Ovary (tissue), 9 donors: ENCODE measurements around the gene GMPR2. TPM values are rescaled to one million over a fixed set of nuclear protein-coding genes. Genes with fewer than 3 reads are reported as not detected.
A peak's percentile ranks its signal among the peaks of the same experiment; 100 is the strongest.

Source experiments
- DNase-seq, 5 donors: peaks; one replicate each; pipeline ENCODE4 v3.0.0-alpha.2; 2019 to 2020
- H3K27ac ChIP-seq, 2 donors: fragments of 200-600 bp; one replicate each; pipeline versions ENCODE4 v1.5.1 to v1.8.0; 2019 to 2022
- H3K27me3 ChIP-seq: fragments of 200-600 bp; one replicate; pipeline ENCODE4 v1.8.0; 2022
- H3K36me3 ChIP-seq: fragments of 200-600 bp; sonication (generic); one replicate; pipeline ENCODE4 v1.5.1; 2019
- H3K4me1 ChIP-seq: one replicate; pipeline ENCODE4 v1.8.1; 2013; ENCODE audit warnings: mild to moderate bottlenecking, moderate library complexity; ENCODE audit not compliant: insufficient read depth
- H3K4me3 ChIP-seq: fragments of 200-600 bp; sonication (generic); one replicate; pipeline ENCODE4 v1.5.1; 2017
- H3K9me3 ChIP-seq, 2 donors: fragments of 200-600 bp in 1 of 2; sonication (generic) in 1 of 2; one replicate each; pipeline versions ENCODE4 v1.5.1 to v1.8.1; 2013 to 2019; ENCODE audit warnings: mild to moderate bottlenecking in 1 of 2, moderate library complexity in 1 of 2
- CTCF ChIP-seq, 3 donors: fragments of 450-650 bp in 2 of 3; fragments of 200-600 bp in 1 of 3; IDR thresholded peaks; one replicate each; pipeline versions ENCODE4 v1.5.1 to v1.8.0; 2016 to 2022; ENCODE audit warnings: antibody characterized with exemption in 3 of 3, mild to moderate bottlenecking in 1 of 3
- EP300 ChIP-seq: sonication (generic); formaldehyde crosslinking; IDR thresholded peaks from one replicate; pipeline ENCODE4 v1.6.1; 2017; ENCODE audit warnings: antibody characterized with exemption
- POLR2A ChIP-seq: fragments of 450-650 bp; IDR thresholded peaks from one replicate; pipeline ENCODE4 v1.6.1; 2017; ENCODE audit warnings: antibody characterized with exemption, mild to moderate bottlenecking, moderate library complexity
- WGBS, 3 donors: extraction: QIAGEN DNeasy Blood & Tissue Kit in 1 of 3; methylation state at CpG; one replicate each; pipeline versions ENCODE4 v1.1.5 to v1.1.7; 2013 to 2017; 5-methylcytosine and 5-hydroxymethylcytosine counted together
- intact Hi-C, 4 donors: fragments of 100-400 bp; cut with DNase I; formaldehyde crosslinking; loops; one replicate each; pipeline versions ENCODE4 v1.11.0 to v1.15.1; 2022 to 2023
- polyA plus RNA-seq, 2 donors: library from polyadenylated mRNA; stranded (reverse); fragments of 200-250 nt in 1 of 2; fragments of 350-450 nt in 1 of 2; fragmentation: Illumina TruSeq in 1 of 2; extraction: RNeasy Lipid Tissue Mini Kit (QIAGEN cat#74804) in 1 of 2; gene quantifications; one replicate each; pipeline ENCODE4 v1.2.3, GENCODE V29; 2013 to 2014
- total RNA-seq, 7 donors: library from RNA; depleted of rRNA in 2 of 7; stranded (reverse); fragments of >200 nt in 2 of 7; fragmentation: NEBNext Ultra II Directional in 3 of 7; extraction: Animal tissue kit (Norgen Biotek cat#: 25700) in 3 of 7; gene quantifications; one replicate each; pipeline versions ENCODE4 v1.1.0 to v1.2.4, GENCODE V29; 2016 to 2023
- donor health status: DM: no; HTN: no; CAD: no; lungs with moderate emphysema.
- donor health status: DM: no; HTN: no; CAD: no.
- donor health status: Bipolar disorder and iron deficiency.
- donor health status: DM: yes; HTN: yes; CAD: no.
- donor health status: DM: no; HTN: no; CAD: no.
- donor health status: DM: yes; HTN: yes; CAD: no.

Gene GMPR2
- total and polyA plus RNA-seq, 9 donors: 46.2 to 85.7 (median 59.4) TPM

GRCh38 chr14:24194186-24194872, 38.4 kb upstream of the GMPR2 start:
- H3K4me1 ChIP-seq: peaks cover 4% of the 10 kb centered on the region
- no peak for DNase-seq
- peak overlapping the region; percentile 97 for H3K4me3 ChIP-seq
- intact Hi-C loops: no loop called here
- TF ChIP-seq EP300 (no peak), CTCF (IDR thresholded peaks at IDR 0.05) (no peak), POLR2A (no peak)
- peak overlapping the region in 1 of 2 donors; percentile 99 for H3K27ac ChIP-seq
- H3K9me3 ChIP-seq: no peaks in the 10 kb centered on the region
- 70 to 73% (median 73%) methylated on average over 7 of the region's 7 CpGs for WGBS, 3 donors
- H3K36me3 ChIP-seq: no peaks in the 10 kb centered on the region
- H3K27me3 ChIP-seq: no peaks in the 10 kb centered on the region

GRCh38 chr14:24194873-24195185, 37.9 kb upstream of the GMPR2 start:
- DNase-seq: no peak
- Histone ChIP-seq H3K4me1 (peaks cover 4% of the 10 kb centered on the region), H3K27ac (peak overlapping the region; percentile 80 to 99), H3K36me3 (no peaks in the 10 kb centered on the region), H3K27me3 (no peaks in the 10 kb centered on the region), H3K9me3 (no peaks in the 10 kb centered on the region), H3K4me3 (peak overlapping the region; percentile 97)
- intact Hi-C loops: no loop called here
- no peak for TF ChIP-seq EP300
- TF ChIP-seq POLR2A: no peak
- no peak for TF ChIP-seq CTCF (IDR thresholded peaks at IDR 0.05)
- WGBS, 3 donors: 41 to 51% (median 45%) methylated on average over 8 of the region's 8 CpGs

- no peaks in the 10 kb centered on the region for H3K9me3 ChIP-seq
- H3K4me1 ChIP-seq: peaks cover 4% of the 10 kb centered on the region
- H3K27me3 ChIP-seq: no peaks in the 10 kb centered on the region
- H3K27ac ChIP-seq: peak within 1 kb of the TSS; percentile 80 to 99
- peak within 1 kb of the TSS; percentile 97 for H3K4me3 ChIP-seq
- DNase-seq: peak; percentile 86 to 94 (median 89)
- intact Hi-C loops: no loop called here
- 0 to 1% (median 1%) methylated on average over 51 to 89 of the region's 89 CpGs for WGBS, 3 donors
- H3K36me3 ChIP-seq: no peaks in the 10 kb centered on the region
- TF ChIP-seq POLR2A (peak; percentile 69), CTCF (IDR thresholded peaks at IDR 0.05) (peak in 1 of 3 donors; percentile 10), EP300 (no peak)
These were observed 37.3 kb upstream of the GMPR2 start, which contains the start of gene TM9SF1 for GRCh38 chr14:24195186-24196070. TM9SF1 (minus strand) TSS chr14:24195441; CDS start chr14:24195019, 422 bp downstream.

GRCh38 chr14:24196071-24197055, 36.4 kb upstream of the GMPR2 start:
- Histone ChIP-seq H3K4me3 (peak overlapping the region; percentile 97), H3K27me3 (no peaks in the 10 kb centered on the region), H3K4me1 (peaks cover 4% of the 10 kb centered on the region), H3K36me3 (no peaks in the 10 kb centered on the region), H3K9me3 (no peaks in the 10 kb centered on the region), H3K27ac (peak overlapping the region; percentile 80 to 99)
- intact Hi-C loops: no loop called here
- TF ChIP-seq POLR2A (no peak), EP300 (no peak)
- WGBS, 3 donors: 32 to 35% (median 32%) methylated on average over 33 of the region's 33 CpGs
- DNase-seq: peak in 1 of 5 donors; percentile 36
